Rectal smooth muscle tissue (tissue), 1 donor: Measurements from ENCODE around the gene TMEM132D.

Experiments used
- H3K27ac ChIP-seq: one replicate; pipeline ENCODE4 v1.7.0; 2013; ENCODE audit warnings: low read depth, low read length, inconsistent platforms
- H3K27me3 ChIP-seq: one replicate; pipeline ENCODE4 v1.7.0; 2013; ENCODE audit warnings: low read length; ENCODE audit not compliant: control insufficient read depth, insufficient read depth
- H3K36me3 ChIP-seq: one replicate; pipeline ENCODE4 v1.7.0; 2013; ENCODE audit warnings: low read length; ENCODE audit not compliant: control insufficient read depth, insufficient read depth
- H3K4me1 ChIP-seq: one replicate; pipeline ENCODE4 v1.7.0; 2013; ENCODE audit warnings: low read length; ENCODE audit not compliant: control insufficient read depth, insufficient read depth
- H3K4me3 ChIP-seq: one replicate; pipeline ENCODE4 v1.7.0; 2013; ENCODE audit warnings: low read length
- H3K9ac ChIP-seq: one replicate; pipeline ENCODE4 v1.7.0; 2013; ENCODE audit warnings: low read length

TMEM132D gene

DNA sequence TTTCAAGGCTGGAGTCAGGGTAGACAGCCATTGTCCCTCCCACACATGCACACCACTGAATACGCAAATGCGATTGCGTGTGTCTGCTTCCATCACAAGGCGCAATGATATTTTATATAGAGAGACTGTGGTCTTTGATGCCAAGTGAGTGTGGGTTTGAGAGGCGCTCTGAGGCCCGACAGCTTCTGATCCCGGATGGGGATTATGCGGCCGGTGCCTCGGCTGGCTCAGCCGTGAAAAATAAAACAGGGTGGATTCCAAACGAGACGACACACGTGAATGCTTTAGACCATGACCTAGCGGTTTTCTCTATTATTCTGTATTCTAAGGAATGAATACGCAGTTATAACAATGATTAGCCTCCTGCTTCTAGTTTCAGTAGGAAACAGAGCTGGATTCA is 72.5 kb downstream of the TMEM132D start:
- no peak overlapping the region for H3K9ac ChIP-seq
- no peaks in the 10 kb centered on the region for H3K4me1 ChIP-seq
- H3K36me3 ChIP-seq, result no peaks in the 10 kb centered on the region
- H3K27me3 ChIP-seq, result no peaks in the 10 kb centered on the region
- H3K4me3 ChIP-seq, result no peak overlapping the region
- no peak overlapping the region for H3K27ac ChIP-seq

DNA sequence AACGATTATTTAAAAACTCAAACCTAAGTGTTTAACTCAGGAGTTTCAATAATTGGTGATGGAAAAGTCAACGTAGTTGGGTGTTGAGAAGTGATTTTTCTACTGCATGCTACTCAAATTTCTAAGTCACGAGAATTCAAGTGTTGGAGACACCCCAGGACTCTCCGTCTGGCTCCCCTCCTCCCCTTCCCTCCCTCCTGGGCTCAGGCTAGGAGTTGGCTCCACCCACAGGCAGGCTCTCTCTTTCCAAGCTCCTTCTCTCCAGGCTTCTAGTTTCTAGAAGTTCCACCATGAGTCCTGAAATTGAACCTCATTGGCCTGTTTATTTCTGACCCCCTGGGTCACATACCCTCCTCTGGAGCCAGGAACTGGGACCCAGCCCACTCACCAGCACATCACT is 73.0 kb downstream of the TMEM132D start:
- no peaks in the 10 kb centered on the region for H3K4me1 ChIP-seq

DNA sequence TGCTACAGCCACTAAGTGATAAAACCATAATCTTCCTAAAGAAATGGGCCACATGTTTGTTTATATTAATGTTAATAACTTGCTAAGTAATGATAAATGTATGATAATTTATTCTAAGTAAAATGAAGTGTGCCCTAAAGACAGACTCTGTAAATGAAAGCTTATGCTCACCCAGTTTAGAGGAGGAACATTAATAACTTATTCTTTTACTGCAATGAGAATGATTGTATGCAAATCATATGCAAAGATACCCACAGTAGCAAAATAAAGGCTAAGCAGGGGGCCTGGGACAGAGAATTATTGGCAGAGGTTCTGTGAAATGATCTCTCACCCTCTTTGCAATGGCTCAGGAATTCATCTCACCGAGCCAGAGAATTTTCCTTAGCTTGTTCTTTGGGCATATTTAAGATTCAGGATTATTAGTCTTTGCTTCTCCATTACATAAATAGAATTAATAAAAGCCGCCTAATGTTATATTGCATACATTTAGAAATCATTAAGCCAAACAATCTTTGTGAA is 75.9 kb downstream of the TMEM132D start:
- no peak overlapping the region for H3K9ac ChIP-seq
- no peaks in the 10 kb centered on the region for H3K4me1 ChIP-seq
- H3K27ac ChIP-seq, result no peak overlapping the region
- no peak overlapping the region for H3K4me3 ChIP-seq
- H3K36me3 ChIP-seq, result no peaks in the 10 kb centered on the region
- no peaks in the 10 kb centered on the region for H3K27me3 ChIP-seq

More for the DNA sequence above, 73.0 kb downstream of the TMEM132D start:
- H3K27me3 ChIP-seq, result no peaks in the 10 kb centered on the region
- no peak overlapping the region for H3K4me3 ChIP-seq
- H3K36me3 ChIP-seq, result no peaks in the 10 kb centered on the region
- no peak overlapping the region for H3K9ac ChIP-seq
- no peak overlapping the region for H3K27ac ChIP-seq

DNA sequence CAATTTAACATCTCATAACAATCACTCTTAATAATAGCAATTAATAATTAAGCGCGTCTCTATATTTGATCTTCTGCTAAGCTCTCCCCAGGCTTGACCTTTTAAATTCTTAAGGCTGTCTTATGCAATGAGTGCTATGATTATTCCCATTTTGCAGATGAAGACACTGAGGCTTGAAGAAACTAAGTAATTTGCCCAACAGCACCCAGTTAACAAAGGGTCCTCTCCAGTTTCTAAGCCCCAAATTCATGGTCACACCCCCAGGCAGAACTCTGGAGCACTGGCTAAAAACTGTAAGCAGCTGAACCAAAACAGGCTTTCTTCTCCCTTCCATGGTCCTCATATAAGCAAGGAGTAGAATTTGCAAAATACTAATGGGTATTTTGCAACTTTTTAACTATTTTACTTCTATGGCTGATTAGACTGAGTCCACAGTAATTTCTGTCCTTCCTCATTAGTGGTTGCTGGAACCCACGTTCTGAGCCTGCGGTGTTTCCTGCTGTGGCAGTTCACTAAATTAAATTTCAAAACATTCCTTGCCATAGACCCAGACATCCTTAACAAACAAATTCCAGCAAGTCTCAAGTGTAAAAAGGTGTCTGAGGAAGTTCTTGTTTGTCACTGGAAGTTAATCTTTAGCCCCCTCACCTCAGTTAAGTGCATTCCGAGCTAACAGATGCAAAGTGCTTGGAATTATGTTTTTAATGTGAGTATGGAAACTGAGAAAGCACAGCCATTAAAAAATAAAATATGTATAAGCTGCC is 76.5 kb downstream of the TMEM132D start:
- H3K36me3 ChIP-seq, result no peaks in the 10 kb centered on the region
- no peak overlapping the region for H3K27ac ChIP-seq
- no peaks in the 10 kb centered on the region for H3K4me1 ChIP-seq
- H3K9ac ChIP-seq, result no peak overlapping the region
- no peaks in the 10 kb centered on the region for H3K27me3 ChIP-seq
- H3K4me3 ChIP-seq, result no peak overlapping the region

DNA sequence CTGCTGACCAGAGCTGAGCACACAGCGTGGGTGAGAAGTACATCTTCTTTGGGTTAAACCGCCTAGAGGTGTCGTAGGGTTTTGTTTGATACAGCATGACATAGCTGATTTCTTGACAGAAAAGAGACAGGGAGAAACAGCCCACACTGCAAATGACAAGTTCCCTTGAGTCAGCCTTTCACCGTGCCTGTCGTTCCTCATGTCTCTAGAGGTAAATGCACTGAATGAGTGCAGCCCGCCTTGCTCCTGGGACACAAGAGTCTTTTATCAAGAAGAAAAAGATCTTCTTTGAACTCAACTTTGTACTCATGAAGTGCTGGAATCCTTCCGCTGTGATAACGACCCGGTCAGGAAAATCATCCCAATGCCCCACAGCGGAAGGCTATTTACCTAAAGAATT is 77.6 kb downstream of the TMEM132D start:
- Histone ChIP-seq H3K36me3 (no peaks in the 10 kb centered on the region), H3K4me3 (no peak overlapping the region), H3K9ac (no peak overlapping the region), H3K4me1 (no peaks in the 10 kb centered on the region), H3K27me3 (no peaks in the 10 kb centered on the region), H3K27ac (no peak overlapping the region)

DNA sequence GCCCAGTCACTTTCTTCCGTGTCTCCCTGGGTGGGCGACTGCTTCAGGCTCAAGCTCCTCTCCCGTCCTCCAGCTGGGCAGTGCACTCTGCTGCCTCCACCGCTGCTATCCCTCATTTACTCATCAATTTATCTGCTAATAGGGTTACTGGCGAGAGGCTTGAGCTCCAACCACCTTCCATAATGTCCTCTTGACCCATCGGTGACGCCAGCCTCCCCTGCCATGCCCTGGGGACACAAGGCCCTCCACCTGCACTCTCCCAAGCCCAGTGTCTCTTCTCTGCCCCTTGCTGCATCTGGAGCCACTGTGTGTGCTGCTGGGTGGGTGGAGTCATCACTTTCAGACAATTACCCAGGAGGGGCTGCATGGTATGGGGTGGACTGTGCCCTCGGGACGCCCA is 78.5 kb downstream of the TMEM132D start:
- Histone ChIP-seq H3K4me3 (no peak overlapping the region), H3K36me3 (no peaks in the 10 kb centered on the region), H3K27me3 (no peaks in the 10 kb centered on the region), H3K27ac (no peak overlapping the region), H3K4me1 (no peaks in the 10 kb centered on the region), H3K9ac (no peak overlapping the region)

DNA sequence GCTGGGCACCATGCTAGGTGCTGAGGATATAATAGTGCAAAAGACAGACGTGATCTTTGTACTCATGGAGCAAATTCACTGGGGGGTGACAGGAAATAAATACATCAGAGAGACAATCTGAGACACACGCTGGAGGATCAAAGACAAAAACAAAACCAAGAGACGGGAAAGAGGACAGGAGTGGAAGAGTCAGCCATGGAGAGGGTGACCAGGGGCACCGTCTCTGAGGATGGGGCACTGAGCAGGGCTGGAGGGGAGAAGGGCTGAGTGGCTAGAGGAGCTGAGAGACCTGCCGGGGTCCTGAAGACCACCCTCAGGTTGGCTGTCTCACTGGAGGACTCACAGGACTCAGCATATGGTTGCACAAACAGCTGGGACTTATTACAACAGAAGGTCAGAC is 81.9 kb downstream of the TMEM132D start:
- no peaks in the 10 kb centered on the region for H3K4me1 ChIP-seq
- no peak overlapping the region for H3K4me3 ChIP-seq
- H3K9ac ChIP-seq, result no peak overlapping the region
- H3K27ac ChIP-seq, result no peak overlapping the region
- H3K36me3 ChIP-seq, result no peaks in the 10 kb centered on the region
- H3K27me3 ChIP-seq, result no peaks in the 10 kb centered on the region

DNA sequence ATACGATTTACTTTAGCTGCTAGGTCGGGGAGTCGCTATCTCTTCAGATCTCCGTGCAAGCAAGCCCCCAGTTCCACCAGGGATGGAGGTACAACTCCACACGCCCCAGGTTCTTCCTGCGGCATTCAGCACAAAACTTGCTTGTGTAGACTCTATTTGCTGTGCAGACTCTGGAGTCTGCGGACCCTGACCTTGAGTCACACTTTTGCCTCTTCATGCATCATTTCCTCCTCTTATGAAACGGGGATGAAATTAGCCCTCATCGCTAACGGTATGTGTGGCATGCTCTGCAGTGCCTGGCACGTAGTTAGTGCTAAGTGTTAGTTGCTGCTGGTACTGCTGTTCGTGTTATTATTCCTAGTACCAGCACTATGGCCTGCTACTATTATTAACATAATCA is 84.4 kb downstream of the TMEM132D start:
- Histone ChIP-seq H3K4me1 (no peaks in the 10 kb centered on the region), H3K9ac (no peak overlapping the region), H3K27me3 (no peaks in the 10 kb centered on the region), H3K27ac (no peak overlapping the region), H3K4me3 (no peak overlapping the region), H3K36me3 (no peaks in the 10 kb centered on the region)

DNA sequence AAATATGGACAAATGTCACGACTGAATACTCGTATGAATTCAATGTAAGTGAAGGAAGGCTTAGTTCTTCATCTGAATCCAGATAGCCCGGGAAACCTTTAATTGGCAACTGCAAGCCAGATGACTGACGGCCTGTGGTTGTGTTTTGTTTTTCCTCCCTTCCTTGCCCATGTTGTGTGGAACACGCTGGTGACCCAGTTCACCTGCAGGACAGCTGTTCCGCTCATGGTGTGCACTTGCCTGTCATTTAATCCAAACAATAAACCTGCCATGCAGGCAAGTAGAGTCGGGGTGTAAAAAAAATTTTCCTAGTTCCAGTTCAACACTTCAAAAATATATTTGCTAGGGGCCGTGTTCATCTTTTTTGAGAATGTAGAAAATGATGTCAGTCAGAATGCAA is 88.0 kb downstream of the TMEM132D start:
- no peaks in the 10 kb centered on the region for H3K27me3 ChIP-seq
- no peak overlapping the region for H3K27ac ChIP-seq
- no peaks in the 10 kb centered on the region for H3K36me3 ChIP-seq
- no peak overlapping the region for H3K9ac ChIP-seq
- H3K4me3 ChIP-seq, result no peak overlapping the region
- H3K4me1 ChIP-seq, result no peaks in the 10 kb centered on the region

DNA sequence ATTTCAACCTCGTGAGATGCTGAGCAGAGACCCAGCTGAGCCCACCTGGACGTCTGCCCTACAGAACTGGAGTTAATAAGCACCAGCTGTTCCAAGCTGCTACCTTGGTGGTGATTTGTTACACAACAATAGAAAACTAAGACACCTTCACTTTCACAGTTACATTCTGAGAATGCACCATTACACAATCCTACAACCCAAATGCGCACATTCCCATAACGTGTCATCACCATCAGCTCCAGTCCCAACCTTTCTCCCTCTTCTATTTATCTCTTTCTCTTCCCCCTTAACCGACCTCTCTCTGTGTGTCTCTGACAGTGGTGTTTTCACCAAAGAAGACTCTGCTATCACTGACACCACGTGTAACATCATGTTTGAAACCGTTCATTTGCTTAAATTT is 91.9 kb downstream of the TMEM132D start:
- Histone ChIP-seq H3K4me1 (no peaks in the 10 kb centered on the region), H3K36me3 (no peaks in the 10 kb centered on the region), H3K9ac (no peak overlapping the region), H3K4me3 (no peak overlapping the region), H3K27me3 (no peaks in the 10 kb centered on the region), H3K27ac (no peak overlapping the region)

DNA sequence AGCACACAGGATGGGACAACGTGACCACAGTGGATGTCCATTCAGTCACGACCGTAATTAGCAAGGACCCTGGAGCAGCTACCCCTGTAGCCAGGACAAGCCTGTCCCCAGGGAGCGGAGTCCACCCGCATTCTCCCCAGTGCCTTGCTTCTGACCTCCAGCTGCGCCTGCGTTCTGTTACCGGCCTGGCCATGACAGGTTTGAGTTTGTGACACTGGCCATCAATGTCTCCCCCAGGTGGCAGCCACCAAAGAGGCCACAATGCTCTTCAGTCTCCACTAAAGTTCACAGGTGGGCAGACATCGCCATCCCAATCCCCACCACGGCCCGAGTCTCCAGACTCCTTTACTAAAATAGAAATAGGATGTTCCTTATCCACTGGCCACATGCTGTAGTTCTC is 96.7 kb downstream of the TMEM132D start:
- H3K27ac ChIP-seq, result no peak overlapping the region
- H3K27me3 ChIP-seq, result no peaks in the 10 kb centered on the region
- no peaks in the 10 kb centered on the region for H3K4me1 ChIP-seq
- H3K4me3 ChIP-seq, result no peak overlapping the region
- H3K36me3 ChIP-seq, result no peaks in the 10 kb centered on the region
- no peak overlapping the region for H3K9ac ChIP-seq

DNA sequence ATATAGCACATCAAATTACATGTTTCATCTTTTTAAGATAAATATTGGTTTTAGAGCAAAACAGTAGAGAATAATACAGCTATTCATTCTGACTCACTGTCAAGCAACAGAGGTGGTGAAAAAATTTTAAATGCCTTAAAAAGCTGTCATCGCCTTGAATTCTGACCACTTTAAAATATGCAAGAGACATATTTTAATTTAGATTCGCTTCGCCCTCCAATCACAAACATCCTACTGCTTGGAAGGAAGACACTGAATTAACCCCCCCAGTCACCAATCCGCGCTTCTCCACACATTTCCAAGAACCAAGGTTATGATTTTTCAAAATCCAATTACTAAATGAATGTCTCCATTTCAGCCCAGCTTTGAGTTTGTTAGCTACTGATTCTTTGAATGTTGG is 112.4 kb downstream of the TMEM132D start:
- H3K4me3 ChIP-seq, result no peak overlapping the region
- H3K4me1 ChIP-seq, result no peaks in the 10 kb centered on the region
- no peak overlapping the region for H3K9ac ChIP-seq
- H3K27me3 ChIP-seq, result no peaks in the 10 kb centered on the region
- no peaks in the 10 kb centered on the region for H3K36me3 ChIP-seq
- H3K27ac ChIP-seq, result no peak overlapping the region

DNA sequence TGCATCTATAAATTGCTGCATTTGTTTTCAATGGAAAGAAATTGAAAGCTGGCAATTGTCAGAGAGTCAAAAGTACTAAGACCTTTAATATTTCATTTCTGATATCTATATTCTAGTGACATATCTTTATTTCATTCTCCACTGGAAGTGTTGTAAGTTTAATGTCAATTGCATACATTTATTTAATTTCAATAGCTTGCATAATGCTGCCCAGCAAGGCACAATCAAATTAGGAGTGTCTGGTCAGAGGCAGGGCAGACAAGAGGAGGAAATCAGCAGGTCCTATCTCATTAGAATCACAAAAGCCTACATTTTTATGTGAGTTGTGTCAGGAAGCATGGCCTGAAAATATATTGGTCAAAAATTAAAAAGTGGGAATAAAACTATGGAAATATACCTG is 112.9 kb downstream of the TMEM132D start:
- Histone ChIP-seq H3K4me3 (no peak overlapping the region), H3K27ac (no peak overlapping the region), H3K9ac (no peak overlapping the region), H3K36me3 (no peaks in the 10 kb centered on the region), H3K4me1 (no peaks in the 10 kb centered on the region), H3K27me3 (no peaks in the 10 kb centered on the region)
